PC-3 (cell line): ENCODE results near the gene UBQLN3. TPM values are rescaled to one million over a fixed set of nuclear protein-coding genes. Genes with fewer than 3 reads are reported as not detected.

Source experiments
- ATAC-seq: fragments of 200-7000 bp; cut with Tn5 transposase; 2 replicates; pipeline ENCODE4 v1.9.1; 2020; ENCODE audit warnings: mild to moderate bottlenecking, moderate library complexity
- Bru-seq: library from RNA; stranded (reverse); fragments of 400-500 nt; gene quantifications from one replicate; lab custom pipeline; 2021; lab: Mats Ljungman, UMichigan
- BruChase-seq, 2 experiments: library from RNA; stranded (reverse); fragments of 400-500 nt; gene quantifications; one replicate each; lab custom pipeline; 2021; lab: Mats Ljungman, UMichigan
- BruUV-seq: library from RNA; stranded (reverse); fragments of 400-500 nt; replicated peaks from 2 replicates; lab custom pipeline; 2021; lab: Mats Ljungman, UMichigan
- CTCF ChIA-PET: fragments of 300-600 bp; sonication (Branson Sonifier 250); formaldehyde crosslinking; loops from one replicate; lab custom pipeline; 2022; ENCODE audit warnings: antibody characterized with exemption; lab: Charles Lee
- POLR2A ChIA-PET: fragments of 300-600 bp; sonication (Branson Sonifier 250); formaldehyde crosslinking; loops from one replicate; lab custom pipeline; 2022; ENCODE audit warnings: antibody characterized with exemption; ENCODE audit not compliant: unreplicated experiment; lab: Charles Lee
- DNase-seq: peaks from one replicate; pipeline ENCODE4 v3.0.0-alpha.2; 2015
- H2AFZ ChIP-seq: fragments of 300-600 bp; sonication (generic); 2 replicates; pipeline ENCODE4 v1.6.0; 2016; ENCODE audit warnings: antibody characterized with exemption, low read length
- H3F3A ChIP-seq: fragments of 300-600 bp; sonication (generic); one replicate; pipeline ENCODE4 v1.6.0; 2017; ENCODE audit warnings: antibody characterized with exemption, low read length, control low read depth, mild to moderate bottlenecking; ENCODE audit not compliant: unreplicated experiment
- H3K27ac ChIP-seq: fragments of 300-600 bp; sonication (generic); 2 replicates; pipeline ENCODE4 v1.5.1; 2016; ENCODE audit warnings: mild to moderate bottlenecking, low read length
- H3K27me3 ChIP-seq: fragments of 300-600 bp; sonication (generic); 2 replicates; pipeline ENCODE4 v1.6.1; 2016; ENCODE audit warnings: low read length, mixed read lengths
- H3K36me3 ChIP-seq: fragments of 300-600 bp; sonication (generic); 2 replicates; pipeline ENCODE4 v1.6.1; 2016; ENCODE audit warnings: low read depth, mixed run types, low read length, mixed read lengths
- H3K4me1 ChIP-seq: fragments of 300-600 bp; sonication (generic); 2 replicates; pipeline ENCODE4 v1.5.1; 2016; ENCODE audit warnings: low read length; ENCODE audit not compliant: insufficient read depth
- H3K4me2 ChIP-seq: fragments of 300-600 bp; sonication (generic); 2 replicates; pipeline ENCODE4 v1.6.0; 2016; ENCODE audit warnings: low read length
- H3K4me3 ChIP-seq: fragments of 300-600 bp; sonication (generic); 2 replicates; pipeline ENCODE4 v1.5.1; 2016; ENCODE audit warnings: mild to moderate bottlenecking, low read length, mixed read lengths
- H3K79me2 ChIP-seq: fragments of 300-600 bp; sonication (generic); 2 replicates; pipeline ENCODE4 v1.6.1; 2017; ENCODE audit warnings: low read length, mixed read lengths
- H3K9ac ChIP-seq: fragments of 300-600 bp; sonication (generic); 2 replicates; pipeline ENCODE4 v1.6.0; 2016; ENCODE audit warnings: mild to moderate bottlenecking, low read length
- H3K9me2 ChIP-seq: fragments of 300-600 bp; sonication (generic); replicated peaks from 2 replicates; pipeline ENCODE4 v1.6.1; 2016; ENCODE audit warnings: mixed run types, low read length, mixed read lengths
- H3K9me3 ChIP-seq: fragments of 300-600 bp; sonication (generic); 2 replicates; pipeline ENCODE4 v1.6.1; 2016; ENCODE audit warnings: low read length, mixed read lengths
- H4K20me1 ChIP-seq: fragments of 300-600 bp; sonication (generic); 2 replicates; pipeline ENCODE4 v1.6.1; 2016; ENCODE audit warnings: low read length, mixed read lengths
- EZH2 ChIP-seq: fragments of 300-600 bp; sonication (generic); IDR thresholded peaks from one replicate; pipeline ENCODE4 v1.6.1; 2017; ENCODE audit warnings: antibody characterized with exemption, mild to moderate bottlenecking, low read length; ENCODE audit not compliant: unreplicated experiment
- EZH2phosphoT487 ChIP-seq: fragments of 300-600 bp; sonication (generic); IDR thresholded peaks from 2 replicates; pipeline ENCODE4 v1.6.1; 2018; ENCODE audit warnings: mild to moderate bottlenecking, antibody characterized with exemption, low read length, borderline replicate concordance
- intact Hi-C: fragments of 100-400 bp; cut with micrococcal nuclease; formaldehyde crosslinking; loops from 2 replicates; pipeline ENCODE4 v1.9.0; 2023
- long read RNA-seq: library from polyadenylated mRNA; unstranded; transcript quantifications from one replicate; pipeline ENCODE4 v2.0.0, GENCODE V29; 2021; ENCODE audit not compliant: unreplicated experiment
- total RNA-seq: library from RNA; depleted of rRNA; stranded (reverse); fragments of >200 nt; gene quantifications from 2 replicates; pipeline ENCODE4 v1.2.3, GENCODE V29; 2014; rRNA removed
- TF ChIP-seq, protein P1 (sequence below): fragments of 300-600 bp; sonication (generic); conservative IDR thresholded peaks from 2 replicates; pipeline ENCODE4 v1.5.1; 2017; ENCODE audit warnings: antibody characterized with exemption, low read depth, mild to moderate bottlenecking, low read length

Gene UBQLN3
- total RNA-seq (not detected in 2 replicates), Bru-seq, nascent RNA (not detected), BruChase-seq, experiment 1, labeled RNA remaining after a 6-hour chase (percentile 30 among the genes with signal in this experiment), BruChase-seq, experiment 2, labeled RNA remaining after a 2-hour chase (percentile 30 among the genes with signal in this experiment)
- long read RNA-seq, result 0 reads

DNA sequence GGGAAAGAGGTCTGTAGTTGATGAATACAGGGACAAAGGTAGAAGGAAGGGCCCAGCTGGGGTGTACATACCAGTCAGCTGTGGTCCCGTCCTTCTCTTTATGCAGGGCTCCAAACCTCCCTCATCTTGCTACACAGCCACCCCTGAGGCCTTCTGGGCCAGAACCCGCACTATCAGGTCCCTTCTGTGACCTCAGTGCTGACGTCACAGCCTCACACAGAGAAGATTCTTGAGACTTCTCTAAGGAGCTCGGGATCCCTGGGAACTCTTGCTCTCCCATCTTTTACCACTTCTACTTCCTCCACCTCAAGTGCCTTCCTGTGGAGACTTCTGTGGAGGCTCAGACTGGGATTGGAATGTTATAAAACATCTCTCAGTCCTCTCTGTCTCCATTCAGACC, at the start of gene UBQLN3:
Gene UBQLN3, minus strand, starts transcription at position 155 of the 400 bp plus-strand sequence. CDS start 399 bp downstream, outside the sequence.
- Histone ChIP-seq H3F3A (no peaks in the 10 kb centered on the region), H3K4me3 (no peak within 1 kb of the TSS), H2AFZ (no peak within 1 kb of the TSS), H3K27me3 (peaks cover 28% of the 10 kb centered on the region; the same call in 1 of the 2 replicates), H4K20me1 (no peaks in the 10 kb centered on the region), H3K9me3 (no peaks in the 10 kb centered on the region), H3K9me2 (no peaks in the 10 kb centered on the region), H3K27ac (no peak within 1 kb of the TSS), H3K4me1 (no peaks in the 10 kb centered on the region), H3K9ac (no peak within 1 kb of the TSS), H3K36me3 (no peaks in the 10 kb centered on the region), H3K79me2 (no peaks in the 10 kb centered on the region), H3K4me2 (no peak within 1 kb of the TSS)
- ATAC-seq (no peak), DNase-seq (no peak)
- TF ChIP-seq EZH2phosphoT487, result no peak
- TF ChIP-seq, protein P1, sequence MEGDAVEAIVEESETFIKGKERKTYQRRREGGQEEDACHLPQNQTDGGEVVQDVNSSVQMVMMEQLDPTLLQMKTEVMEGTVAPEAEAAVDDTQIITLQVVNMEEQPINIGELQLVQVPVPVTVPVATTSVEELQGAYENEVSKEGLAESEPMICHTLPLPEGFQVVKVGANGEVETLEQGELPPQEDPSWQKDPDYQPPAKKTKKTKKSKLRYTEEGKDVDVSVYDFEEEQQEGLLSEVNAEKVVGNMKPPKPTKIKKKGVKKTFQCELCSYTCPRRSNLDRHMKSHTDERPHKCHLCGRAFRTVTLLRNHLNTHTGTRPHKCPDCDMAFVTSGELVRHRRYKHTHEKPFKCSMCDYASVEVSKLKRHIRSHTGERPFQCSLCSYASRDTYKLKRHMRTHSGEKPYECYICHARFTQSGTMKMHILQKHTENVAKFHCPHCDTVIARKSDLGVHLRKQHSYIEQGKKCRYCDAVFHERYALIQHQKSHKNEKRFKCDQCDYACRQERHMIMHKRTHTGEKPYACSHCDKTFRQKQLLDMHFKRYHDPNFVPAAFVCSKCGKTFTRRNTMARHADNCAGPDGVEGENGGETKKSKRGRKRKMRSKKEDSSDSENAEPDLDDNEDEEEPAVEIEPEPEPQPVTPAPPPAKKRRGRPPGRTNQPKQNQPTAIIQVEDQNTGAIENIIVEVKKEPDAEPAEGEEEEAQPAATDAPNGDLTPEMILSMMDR, result no peak
- TF ChIP-seq EZH2, result no peak
- no TSS peak for BruUV-seq
- intact Hi-C loops, result no loop called here
- POLR2A ChIA-PET, result no interaction called here
- CTCF ChIA-PET, result no interaction called here

DNA sequence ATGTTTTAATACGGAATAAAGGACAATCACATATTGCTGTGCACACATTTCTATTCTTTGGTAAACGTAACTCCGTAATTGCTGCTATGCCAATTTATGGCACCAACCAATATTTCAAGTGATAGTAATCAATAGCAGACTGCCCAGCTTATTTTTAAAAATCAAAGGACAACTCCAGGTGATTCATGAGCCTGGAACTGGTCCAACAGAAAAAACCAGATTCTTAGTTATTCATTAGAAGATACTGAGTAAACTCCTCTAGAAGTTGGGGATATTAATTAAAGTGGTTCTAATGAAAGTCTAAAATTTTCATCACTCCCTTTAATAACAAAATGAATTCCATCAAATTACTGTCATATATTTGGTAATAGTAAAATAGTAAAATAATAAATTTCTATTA, 48.0 kb upstream of the UBQLN3 start:
- CTCF ChIA-PET, result no interaction called here
- ATAC-seq, result no peak
- H3K36me3 ChIP-seq, result no peaks in the 10 kb centered on the region

More for the DNA sequence above, 48.0 kb upstream of the UBQLN3 start:
- Histone ChIP-seq H3K4me2 (no peak overlapping the region), H3K4me1 (no peaks in the 10 kb centered on the region), H3F3A (no peaks in the 10 kb centered on the region), H3K79me2 (no peaks in the 10 kb centered on the region), H3K27me3 (0 out of 2 replicates have a peak, but pooled peaks cover 7% of the 10 kb centered on the region), H3K4me3 (no peak overlapping the region), H2AFZ (no peak overlapping the region), H3K9ac (no peak overlapping the region), H3K9me2 (no peaks in the 10 kb centered on the region), H3K9me3 (no peaks in the 10 kb centered on the region), H3K27ac (no peak overlapping the region), H4K20me1 (no peaks in the 10 kb centered on the region)
- BruUV-seq, result no TSS peak
- POLR2A ChIA-PET, result no interaction called here
- intact Hi-C loops, result no loop called here
- peak; percentile 31 for DNase-seq
- TF ChIP-seq, protein P1, result no peak
- TF ChIP-seq EZH2phosphoT487, result no peak
- no peak for TF ChIP-seq EZH2
